GM19193 (cell line): ENCODE results near the gene CALU.

Source experiments
- POLR2A ChIP-seq: IDR thresholded peaks from 4 replicates; pipeline ENCODE4 v1.6.1; 2011; ENCODE audit not compliant: insufficient read depth, insufficient read length; ENCODE audit errors: extremely low read depth

Gene CALU

GRCh38 chr7:128763541-128763940, 24.4 kb downstream of the CALU start:
- no peak for TF ChIP-seq POLR2A

GRCh38 chr7:128767475-128768110, 28.4 kb downstream of the CALU start:
- TF ChIP-seq POLR2A: no peak

- TF ChIP-seq POLR2A: no peak
Measured at GRCh38 chr7:128770233-128770632, 31.1 kb downstream of the CALU start.

GRCh38 chr7:128773604-128774003, 34.4 kb downstream of the CALU start:
- no peak for TF ChIP-seq POLR2A

GRCh38 chr7:128774029-128774689, 35.0 kb downstream of the CALU start:
- TF ChIP-seq POLR2A: no peak

- no peak for TF ChIP-seq POLR2A
Measured at GRCh38 chr7:128774921-128775320, 35.8 kb downstream of the CALU start.

GRCh38 chr7:128775744-128776474, 36.8 kb downstream of the CALU start, which contains the start of gene OPN1SW:
OPN1SW (minus strand) TSS chr7:128775794; CDS start chr7:128775781, 13 bp downstream.
- TF ChIP-seq POLR2A: no peak

GRCh38 chr7:128777156-128778123, 38.3 kb downstream of the CALU start:
- TF ChIP-seq POLR2A: no peak

- no peak for TF ChIP-seq POLR2A
Measured at GRCh38 chr7:128778946-128779345, 39.8 kb downstream of the CALU start.

- TF ChIP-seq POLR2A: no peak
Measured at GRCh38 chr7:128781126-128781525, 42.0 kb downstream of the CALU start.

GRCh38 chr7:128781851-128782250, 42.7 kb downstream of the CALU start:
- no peak for TF ChIP-seq POLR2A

- TF ChIP-seq POLR2A: no peak
Measured at GRCh38 chr7:128783143-128783861, 44.1 kb downstream of the CALU start.

GRCh38 chr7:128785738-128786137, 46.6 kb downstream of the CALU start:
- TF ChIP-seq POLR2A: no peak
